Breast epithelium (tissue), 3 donors: ENCODE measurements around the gene SLC34A3.

Experiments used
- CTCF ChIP-seq, 3 donors: fragments of 450-650 bp; IDR thresholded peaks; one replicate each; pipeline ENCODE4 v1.5.1; 2016 to 2017; ENCODE audit warnings: antibody characterized with exemption in 3 of 3, mild to moderate bottlenecking in 3 of 3, moderate library complexity in 3 of 3
- POLR2A ChIP-seq: fragments of 450-650 bp; IDR thresholded peaks from one replicate; pipeline ENCODE4 v1.6.1; 2016; ENCODE audit warnings: antibody characterized with exemption, mild to moderate bottlenecking, moderate library complexity
- POLR2AphosphoS5 ChIP-seq, 3 donors: sonication (generic); formaldehyde crosslinking; IDR thresholded peaks; one replicate each; pipeline ENCODE4 v1.6.1; 2017; ENCODE audit warnings: antibody characterized with exemption in 3 of 3

DNA sequence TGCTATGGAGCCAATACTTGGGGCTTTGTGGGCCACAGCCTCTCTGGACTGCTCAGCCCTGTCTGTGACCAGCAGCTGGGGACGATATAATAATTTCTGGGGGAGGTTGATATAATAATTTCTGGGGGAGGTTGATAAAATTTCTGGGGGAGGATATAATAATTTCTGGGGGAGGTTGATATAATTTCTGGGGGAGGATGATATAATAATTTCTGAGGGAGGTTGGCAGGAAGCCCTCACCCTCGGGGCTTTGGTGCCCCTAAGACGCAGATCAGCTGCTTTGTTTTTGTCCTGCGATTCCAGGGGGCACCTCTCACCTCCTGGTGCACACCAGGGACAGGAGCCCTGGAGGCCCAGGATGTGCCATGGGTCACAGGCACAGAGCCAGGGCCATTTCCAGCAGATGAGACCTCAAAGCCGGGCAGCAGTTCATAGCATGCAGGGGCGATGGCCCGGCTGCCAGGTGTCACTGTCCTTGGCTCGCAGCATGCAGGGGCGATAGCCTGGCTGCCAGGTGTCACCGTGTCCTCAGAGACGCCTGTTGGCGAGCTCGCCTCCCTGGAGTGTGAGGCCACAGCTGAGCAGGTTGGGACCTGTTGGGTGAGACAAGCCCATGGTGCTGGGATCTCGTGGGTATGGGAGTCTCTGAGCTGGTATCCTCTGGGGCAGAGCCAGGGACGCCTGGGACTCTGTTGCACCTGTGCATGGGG, 43.1 kb downstream of the SLC34A3 start:
- TF ChIP-seq CTCF (IDR thresholded peaks at IDR 0.05) (no peak), POLR2A (no peak), POLR2AphosphoS5 (IDR thresholded peaks at IDR 0.05) (no peak)
